ENCODE data around the gene TNK1. TPM values are rescaled to one million over a fixed set of nuclear protein-coding genes. Genes with fewer than 3 reads are reported as not detected.

TNK1 gene
- total RNA-seq, 1 experiment from 2014 or later: 16.8 TPM

GRCh38 chr17:7418472-7419152 lies 37.7 kb downstream of the TNK1 start:
- Histone ChIP-seq H3K27me3 (ENCODE audit: insufficient read depth, low read length) (no peaks in the 10 kb centered on the region), H2AFZ (ENCODE audit: low read depth, low read length, poor library complexity, severe bottlenecking) (no peak overlapping the region), H3K36me3 (ENCODE audit: control insufficient read depth in 1 of 2, insufficient read depth in 2 of 2, low read length in 2 of 2) (peaks cover 0 to 3% of the 10 kb centered on the region in 2 experiments; a peak in 1 of 4 replicates), H3K79me2 (ENCODE audit: insufficient read depth, low read length) (no peaks in the 10 kb centered on the region), H4K20me1 (ENCODE audit: insufficient read depth) (no peaks in the 10 kb centered on the region), H3K4me2 (ENCODE audit: low read length) (no peak overlapping the region), H3K4me3 (replicated peaks in 1 of 2; ENCODE audit: low read depth in 1 of 2, low read length in 2 of 2) (no peak overlapping the region), H3K4me1 (ENCODE audit: control insufficient read depth in 1 of 2, insufficient read depth in 2 of 2, low read length in 2 of 2) (peaks cover 0 to under 1% of the 10 kb centered on the region in 2 experiments; a peak in 1 of 4 replicates), H3K9me2 (ENCODE audit: insufficient read depth) (no peaks in the 10 kb centered on the region), H3K9ac (ENCODE audit: low read length) (no peak overlapping the region), H3K27ac (ENCODE audit: low read depth, low read length) (no peak overlapping the region), H3K9me3 (ENCODE audit: control insufficient read depth in 1 of 2, insufficient read depth in 1 of 2, low read depth in 1 of 2, low read length in 2 of 2) (no peaks in the 10 kb centered on the region)
- CTCF ChIA-PET: no interaction called here
- no peak for TF ChIP-seq ELF1 (IDR thresholded peaks at IDR 0.05; ENCODE audit: borderline replicate concordance, low read depth)
- POLR2A ChIA-PET: interaction anchor here (1.7 kb wide), 1 partner anchor 15 kb away, joined by 8 read pairs; the partner anchor contains the start of gene TMEM256
- intact Hi-C loops (cut with micrococcal nuclease): no loop called here
- RAD21 ChIA-PET (ENCODE audit: low non-redundant PET in 1 of 2, low total read pairs in 2 of 2, uncharacterized antibody in 2 of 2, unreplicated experiment in 2 of 2): no interaction called here
- DNase-seq (ENCODE audit: low read depth, low spot score) (no peak), ATAC-seq (no peak)
- BruUV-seq (replicated peaks): no TSS peak

GRCh38 chr17:7419819-7420610 lies 39.1 kb downstream of the TNK1 start, which contains the start of gene SPEM1:
Gene SPEM1 (plus strand): TSS chr17:7420324. CDS start chr17:7420385, 61 bp downstream.
- H3K9ac ChIP-seq (ENCODE audit: low read length): no peak within 1 kb of the TSS
- no peaks in the 10 kb centered on the region for H3K9me2 ChIP-seq (ENCODE audit: insufficient read depth)
- no peaks in the 10 kb centered on the region for H3K27me3 ChIP-seq (ENCODE audit: insufficient read depth, low read length)
- ATAC-seq: no peak
- DNase-seq (ENCODE audit: low read depth, low spot score): no peak
- ChIA-PET CTCF (no interaction called here), POLR2A (interaction anchor here (1.7 kb wide), 1 partner anchor 16 kb away, joined by 8 read pairs; the partner anchor contains the start of gene TMEM256), RAD21 (ENCODE audit: low non-redundant PET in 1 of 2, low total read pairs in 2 of 2, uncharacterized antibody in 2 of 2, unreplicated experiment in 2 of 2) (no interaction called here)
- no peak within 1 kb of the TSS for H3K4me3 ChIP-seq (replicated peaks in 1 of 2; ENCODE audit: low read depth in 1 of 2, low read length in 2 of 2)
- H3K4me2 ChIP-seq (ENCODE audit: low read length): no peak within 1 kb of the TSS
- H3K9me3 ChIP-seq (ENCODE audit: control insufficient read depth in 1 of 2, insufficient read depth in 1 of 2, low read depth in 1 of 2, low read length in 2 of 2): no peaks in the 10 kb centered on the region
- H3K4me1 ChIP-seq (ENCODE audit: control insufficient read depth in 1 of 2, insufficient read depth in 2 of 2, low read length in 2 of 2): no peaks in the 10 kb centered on the region
- no peak within 1 kb of the TSS for H3K27ac ChIP-seq (ENCODE audit: low read depth, low read length)
- intact Hi-C loops (cut with micrococcal nuclease): no loop called here
- no peaks in the 10 kb centered on the region for H4K20me1 ChIP-seq (ENCODE audit: insufficient read depth)
- no TSS peak for BruUV-seq (replicated peaks)
- no peak within 1 kb of the TSS for H2AFZ ChIP-seq (ENCODE audit: low read depth, low read length, poor library complexity, severe bottlenecking)
- peaks cover 0 to 2% of the 10 kb centered on the region in 2 experiments; a peak in 1 of 4 replicates for H3K36me3 ChIP-seq (ENCODE audit: control insufficient read depth in 1 of 2, insufficient read depth in 2 of 2, low read length in 2 of 2)
- H3K79me2 ChIP-seq (ENCODE audit: insufficient read depth, low read length): no peaks in the 10 kb centered on the region
- TF ChIP-seq FOSL1 (IDR thresholded peaks at IDR 0.05; ENCODE audit: low read depth): no peak
- TF ChIP-seq, protein P1, sequence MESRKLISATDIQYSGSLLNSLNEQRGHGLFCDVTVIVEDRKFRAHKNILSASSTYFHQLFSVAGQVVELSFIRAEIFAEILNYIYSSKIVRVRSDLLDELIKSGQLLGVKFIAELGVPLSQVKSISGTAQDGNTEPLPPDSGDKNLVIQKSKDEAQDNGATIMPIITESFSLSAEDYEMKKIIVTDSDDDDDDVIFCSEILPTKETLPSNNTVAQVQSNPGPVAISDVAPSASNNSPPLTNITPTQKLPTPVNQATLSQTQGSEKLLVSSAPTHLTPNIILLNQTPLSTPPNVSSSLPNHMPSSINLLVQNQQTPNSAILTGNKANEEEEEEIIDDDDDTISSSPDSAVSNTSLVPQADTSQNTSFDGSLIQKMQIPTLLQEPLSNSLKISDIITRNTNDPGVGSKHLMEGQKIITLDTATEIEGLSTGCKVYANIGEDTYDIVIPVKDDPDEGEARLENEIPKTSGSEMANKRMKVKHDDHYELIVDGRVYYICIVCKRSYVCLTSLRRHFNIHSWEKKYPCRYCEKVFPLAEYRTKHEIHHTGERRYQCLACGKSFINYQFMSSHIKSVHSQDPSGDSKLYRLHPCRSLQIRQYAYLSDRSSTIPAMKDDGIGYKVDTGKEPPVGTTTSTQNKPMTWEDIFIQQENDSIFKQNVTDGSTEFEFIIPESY (IDR thresholded peaks at IDR 0.05; ENCODE audit: extremely low read depth, insufficient replicate concordance, low read length): no peak
- no peak for TF ChIP-seq EZH2phosphoT487 (IDR thresholded peaks at IDR 0.05; ENCODE audit: borderline replicate concordance)
- TF ChIP-seq CEBPB (IDR thresholded peaks at IDR 0.05; ENCODE audit: low read depth): no peak
- no peak for TF ChIP-seq RAD21 (IDR thresholded peaks at IDR 0.05; ENCODE audit: low read depth)
- TF ChIP-seq ELF1 (IDR thresholded peaks at IDR 0.05; ENCODE audit: borderline replicate concordance, low read depth): no peak
- TF ChIP-seq, protein P2, sequence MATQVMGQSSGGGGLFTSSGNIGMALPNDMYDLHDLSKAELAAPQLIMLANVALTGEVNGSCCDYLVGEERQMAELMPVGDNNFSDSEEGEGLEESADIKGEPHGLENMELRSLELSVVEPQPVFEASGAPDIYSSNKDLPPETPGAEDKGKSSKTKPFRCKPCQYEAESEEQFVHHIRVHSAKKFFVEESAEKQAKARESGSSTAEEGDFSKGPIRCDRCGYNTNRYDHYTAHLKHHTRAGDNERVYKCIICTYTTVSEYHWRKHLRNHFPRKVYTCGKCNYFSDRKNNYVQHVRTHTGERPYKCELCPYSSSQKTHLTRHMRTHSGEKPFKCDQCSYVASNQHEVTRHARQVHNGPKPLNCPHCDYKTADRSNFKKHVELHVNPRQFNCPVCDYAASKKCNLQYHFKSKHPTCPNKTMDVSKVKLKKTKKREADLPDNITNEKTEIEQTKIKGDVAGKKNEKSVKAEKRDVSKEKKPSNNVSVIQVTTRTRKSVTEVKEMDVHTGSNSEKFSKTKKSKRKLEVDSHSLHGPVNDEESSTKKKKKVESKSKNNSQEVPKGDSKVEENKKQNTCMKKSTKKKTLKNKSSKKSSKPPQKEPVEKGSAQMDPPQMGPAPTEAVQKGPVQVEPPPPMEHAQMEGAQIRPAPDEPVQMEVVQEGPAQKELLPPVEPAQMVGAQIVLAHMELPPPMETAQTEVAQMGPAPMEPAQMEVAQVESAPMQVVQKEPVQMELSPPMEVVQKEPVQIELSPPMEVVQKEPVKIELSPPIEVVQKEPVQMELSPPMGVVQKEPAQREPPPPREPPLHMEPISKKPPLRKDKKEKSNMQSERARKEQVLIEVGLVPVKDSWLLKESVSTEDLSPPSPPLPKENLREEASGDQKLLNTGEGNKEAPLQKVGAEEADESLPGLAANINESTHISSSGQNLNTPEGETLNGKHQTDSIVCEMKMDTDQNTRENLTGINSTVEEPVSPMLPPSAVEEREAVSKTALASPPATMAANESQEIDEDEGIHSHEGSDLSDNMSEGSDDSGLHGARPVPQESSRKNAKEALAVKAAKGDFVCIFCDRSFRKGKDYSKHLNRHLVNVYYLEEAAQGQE (IDR thresholded peaks at IDR 0.05; ENCODE audit: low read depth): no peak
- TF ChIP-seq, protein P3, sequence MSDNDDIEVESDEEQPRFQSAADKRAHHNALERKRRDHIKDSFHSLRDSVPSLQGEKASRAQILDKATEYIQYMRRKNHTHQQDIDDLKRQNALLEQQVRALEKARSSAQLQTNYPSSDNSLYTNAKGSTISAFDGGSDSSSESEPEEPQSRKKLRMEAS (IDR thresholded peaks at IDR 0.05): no peak
- TF ChIP-seq JUND (IDR thresholded peaks at IDR 0.05): no peak
- no peak for TF ChIP-seq SP1 (IDR thresholded peaks at IDR 0.05; ENCODE audit: low read depth)
- no peak for TF ChIP-seq YY1 (IDR thresholded peaks at IDR 0.05; ENCODE audit: extremely low read depth, insufficient replicate concordance, low read depth, low read length)
- no peak for TF ChIP-seq POLR2A (IDR thresholded peaks at IDR 0.05; ENCODE audit: borderline replicate concordance, extremely low read depth, insufficient read depth, insufficient read length)
- no peak for TF ChIP-seq EZH2 (IDR thresholded peaks at IDR 0.05)

Measured in HCT116 (cell line).